Measurements from ENCODE around the gene CHRNA1.

DNA sequence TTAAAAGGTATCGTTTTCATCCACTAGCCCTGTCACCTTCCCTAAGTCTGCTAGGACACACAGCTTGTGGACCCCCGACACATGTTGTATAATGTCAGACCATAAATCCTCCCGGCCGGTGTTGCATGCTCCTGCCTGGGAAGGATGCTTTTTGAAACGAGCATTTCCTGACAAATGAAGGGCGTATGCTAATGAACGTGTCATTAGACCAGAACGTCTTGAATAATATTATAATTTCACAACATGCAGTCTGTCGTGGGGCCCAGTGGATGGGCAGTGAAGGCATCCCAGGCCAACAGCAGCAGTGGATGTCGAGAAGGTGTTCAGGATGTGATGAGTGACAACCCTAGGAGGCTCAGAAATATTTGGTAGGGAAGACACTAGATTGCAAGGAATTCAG lies 7.5 kb downstream of the CHRNA1 start:
- TF ChIP-seq, protein P1, sequence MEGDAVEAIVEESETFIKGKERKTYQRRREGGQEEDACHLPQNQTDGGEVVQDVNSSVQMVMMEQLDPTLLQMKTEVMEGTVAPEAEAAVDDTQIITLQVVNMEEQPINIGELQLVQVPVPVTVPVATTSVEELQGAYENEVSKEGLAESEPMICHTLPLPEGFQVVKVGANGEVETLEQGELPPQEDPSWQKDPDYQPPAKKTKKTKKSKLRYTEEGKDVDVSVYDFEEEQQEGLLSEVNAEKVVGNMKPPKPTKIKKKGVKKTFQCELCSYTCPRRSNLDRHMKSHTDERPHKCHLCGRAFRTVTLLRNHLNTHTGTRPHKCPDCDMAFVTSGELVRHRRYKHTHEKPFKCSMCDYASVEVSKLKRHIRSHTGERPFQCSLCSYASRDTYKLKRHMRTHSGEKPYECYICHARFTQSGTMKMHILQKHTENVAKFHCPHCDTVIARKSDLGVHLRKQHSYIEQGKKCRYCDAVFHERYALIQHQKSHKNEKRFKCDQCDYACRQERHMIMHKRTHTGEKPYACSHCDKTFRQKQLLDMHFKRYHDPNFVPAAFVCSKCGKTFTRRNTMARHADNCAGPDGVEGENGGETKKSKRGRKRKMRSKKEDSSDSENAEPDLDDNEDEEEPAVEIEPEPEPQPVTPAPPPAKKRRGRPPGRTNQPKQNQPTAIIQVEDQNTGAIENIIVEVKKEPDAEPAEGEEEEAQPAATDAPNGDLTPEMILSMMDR (IDR thresholded peaks at IDR 0.05; ENCODE audit: low read length): no peak
- no peak for TF ChIP-seq EZH2 (IDR thresholded peaks at IDR 0.05; ENCODE audit: borderline replicate concordance, low read length)

Measured in OCI-LY1 (cell line).